ENCODE measurements around the gene RALGAPA2. TPM values are rescaled to one million over a fixed set of nuclear protein-coding genes. Genes with fewer than 3 reads are reported as not detected.

The RALGAPA2 gene
- total RNA-seq, 2 experiments from 2014 or later = 15.9 to 16.6 TPM

DNA sequence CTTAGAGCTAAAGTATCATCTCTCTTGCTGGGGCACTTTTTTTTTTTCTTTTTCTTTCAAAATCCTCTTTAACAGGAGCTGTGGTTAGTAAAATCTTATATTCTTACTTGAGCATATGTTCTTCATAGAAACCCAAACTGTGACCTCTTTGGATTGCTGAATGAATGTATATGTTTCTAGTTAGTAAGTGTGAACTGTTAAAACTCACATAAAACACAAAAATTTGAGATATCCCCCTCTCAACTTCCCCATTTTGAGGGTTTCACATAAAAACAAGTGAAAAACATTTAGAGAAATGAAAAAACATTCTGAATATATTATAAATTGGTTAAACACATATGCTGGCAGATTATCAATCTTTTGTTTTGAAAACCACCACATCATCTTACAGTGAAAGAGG is 266.4 kb downstream of the RALGAPA2 start:
- peaks cover 4% of the 10 kb centered on the region for H3K4me1 Mint-ChIP-seq (ENCODE audit: low read depth)
- H3K4me3 Mint-ChIP-seq = no peak overlapping the region
- intact Hi-C loops (cut with micrococcal nuclease) = no loop called here
- no peak overlapping the region for H3K27ac Mint-ChIP-seq
- H3K36me3 Mint-ChIP-seq = no peaks in the 10 kb centered on the region
- no peaks in the 10 kb centered on the region for H3K9me3 Mint-ChIP-seq
- no peaks in the 10 kb centered on the region for H3K27me3 Mint-ChIP-seq
- ChIA-PET CTCF (no interaction called here), POLR2A (interaction anchor here (0.7 kb wide), 1 partner anchor 26 kb away, joined by 3 read pairs; no protein-coding TSS in a partner anchor)
- DNase-seq = no peak

DNA sequence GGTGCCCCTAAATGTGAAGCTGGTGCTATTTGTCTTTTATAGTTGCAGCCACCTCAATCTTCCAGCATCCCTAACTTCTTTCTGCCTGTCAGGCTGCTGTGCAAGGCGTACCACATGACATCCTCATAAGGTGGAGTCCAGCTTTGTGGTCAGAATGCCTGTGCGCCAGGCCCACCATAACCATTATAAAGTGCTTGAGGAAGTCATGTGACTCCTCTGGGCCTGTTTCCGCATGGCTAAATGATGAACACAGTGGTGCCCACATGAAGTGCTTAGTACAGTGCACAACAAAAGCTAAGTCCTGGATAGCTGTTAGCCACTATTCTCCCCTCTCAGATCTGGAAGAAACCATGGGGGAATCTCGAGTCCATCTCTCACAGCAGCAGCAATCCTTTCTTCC is 268.9 kb downstream of the RALGAPA2 start:
- H3K27ac Mint-ChIP-seq = no peak overlapping the region
- H3K4me1 Mint-ChIP-seq (ENCODE audit: low read depth) = no peaks in the 10 kb centered on the region
- intact Hi-C loops (cut with micrococcal nuclease) = no loop called here
- H3K9me3 Mint-ChIP-seq = no peaks in the 10 kb centered on the region
- H3K36me3 Mint-ChIP-seq = no peaks in the 10 kb centered on the region
- POLR2A ChIA-PET = no interaction called here
- CTCF ChIA-PET = no interaction called here
- DNase-seq = no peak
- H3K27me3 Mint-ChIP-seq = no peaks in the 10 kb centered on the region
- H3K4me3 Mint-ChIP-seq = no peak overlapping the region

- no peaks in the 10 kb centered on the region for H3K9me3 Mint-ChIP-seq
- intact Hi-C loops (cut with micrococcal nuclease) = no loop called here
- H3K4me1 Mint-ChIP-seq (ENCODE audit: low read depth) = no peaks in the 10 kb centered on the region
- no peak overlapping the region for H3K27ac Mint-ChIP-seq
- DNase-seq = no peak
- H3K4me3 Mint-ChIP-seq = no peak overlapping the region
- H3K36me3 Mint-ChIP-seq = peaks cover 3% of the 10 kb centered on the region
- no peaks in the 10 kb centered on the region for H3K27me3 Mint-ChIP-seq
- CTCF ChIA-PET = interaction anchor here (0.6 kb wide), 1 partner anchor 189 kb away, joined by 3 read pairs; no protein-coding TSS in a partner anchor
- POLR2A ChIA-PET = no interaction called here
These were observed 270.0 kb downstream of the RALGAPA2 start for GRCh38 chr20:20442466-20442865.

DNA sequence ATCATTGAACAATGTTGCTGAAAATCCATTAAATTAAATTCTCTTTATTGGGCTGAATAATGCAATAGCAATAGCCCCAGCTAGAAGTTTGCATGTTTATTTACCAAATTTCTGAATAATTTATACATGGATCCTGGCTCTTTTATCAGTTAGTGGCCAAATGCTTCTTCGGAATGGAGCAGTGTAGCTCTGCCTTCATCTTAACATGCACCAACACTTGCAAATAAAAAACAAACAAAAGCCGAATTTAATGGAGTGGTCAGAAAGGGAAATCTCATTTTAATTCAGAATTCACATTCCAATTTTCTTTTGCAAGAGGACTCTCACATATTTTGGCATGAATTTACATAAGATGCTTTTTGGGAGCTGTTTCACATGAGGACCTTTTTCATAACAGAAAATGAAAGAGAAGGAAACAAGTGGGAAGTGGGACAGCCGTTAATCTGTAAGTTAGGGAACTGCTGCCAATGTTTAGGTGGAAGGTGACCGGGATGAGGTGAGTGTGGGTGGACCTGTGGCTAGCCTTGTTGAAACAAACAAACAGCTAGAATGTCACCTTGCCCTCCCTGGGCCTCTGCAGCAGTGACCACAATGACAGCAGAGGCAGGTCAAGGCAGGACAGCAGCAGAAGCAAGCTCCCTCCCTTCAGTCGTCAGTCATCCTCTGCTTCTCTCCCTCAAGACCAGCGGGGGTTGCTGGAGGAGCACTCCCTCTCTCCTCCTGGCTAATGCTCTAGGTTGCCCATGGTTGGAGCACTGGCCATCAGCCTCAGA is 271.4 kb downstream of the RALGAPA2 start:
- Mint-ChIP-seq H3K27me3 (no peaks in the 10 kb centered on the region), H3K27ac (no peak overlapping the region), H3K36me3 (peaks cover 6% of the 10 kb centered on the region), H3K4me3 (no peak overlapping the region), H3K4me1 (ENCODE audit: low read depth) (no peaks in the 10 kb centered on the region), H3K9me3 (no peaks in the 10 kb centered on the region)
- intact Hi-C loops (cut with micrococcal nuclease) = no loop called here
- ChIA-PET CTCF (no interaction called here), POLR2A (no interaction called here)
- no peak for DNase-seq

DNA sequence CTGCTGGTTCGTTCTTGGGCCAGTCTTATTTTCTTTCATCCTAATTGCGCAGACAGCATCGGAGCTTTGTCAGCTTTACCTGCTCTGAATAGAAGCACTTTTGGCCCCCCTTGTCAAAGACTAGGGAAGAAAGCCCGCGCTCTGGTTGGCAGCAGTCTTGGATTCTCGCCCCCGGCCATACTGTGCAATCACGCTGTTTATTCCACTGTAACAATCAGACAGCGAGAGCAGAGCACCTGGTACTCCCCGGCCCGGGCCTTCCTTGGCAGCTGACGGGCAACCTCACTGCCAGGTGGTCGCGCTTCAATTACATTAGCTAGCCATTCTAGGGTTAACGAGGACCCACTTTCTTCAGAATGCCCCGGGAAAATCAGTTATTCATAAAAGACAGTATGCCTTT is 272.0 kb downstream of the RALGAPA2 start:
- no peaks in the 10 kb centered on the region for H3K9me3 Mint-ChIP-seq
- peaks cover 6% of the 10 kb centered on the region for H3K36me3 Mint-ChIP-seq
- intact Hi-C loops (cut with micrococcal nuclease) = no loop called here
- no peaks in the 10 kb centered on the region for H3K4me1 Mint-ChIP-seq (ENCODE audit: low read depth)
- no peaks in the 10 kb centered on the region for H3K27me3 Mint-ChIP-seq
- no peak overlapping the region for H3K4me3 Mint-ChIP-seq
- DNase-seq = no peak
- ChIA-PET CTCF (no interaction called here), POLR2A (no interaction called here)
- H3K27ac Mint-ChIP-seq = no peak overlapping the region

- ChIA-PET POLR2A (interaction anchor here (1.3 kb wide), 1 partner anchor 9 kb away, joined by 3 read pairs; no protein-coding TSS in a partner anchor), CTCF (no interaction called here)
- intact Hi-C loops (cut with micrococcal nuclease) = no loop called here
- Mint-ChIP-seq H3K36me3 (peaks cover 6% of the 10 kb centered on the region), H3K9me3 (no peaks in the 10 kb centered on the region), H3K27ac (no peak overlapping the region), H3K4me3 (no peak overlapping the region), H3K27me3 (no peaks in the 10 kb centered on the region), H3K4me1 (ENCODE audit: low read depth) (no peaks in the 10 kb centered on the region)
- DNase-seq = no peak
These were observed 272.7 kb downstream of the RALGAPA2 start for GRCh38 chr20:20439602-20440190.

GRCh38 chr20:20437314-20437713 is 275.1 kb downstream of the RALGAPA2 start:
- POLR2A ChIA-PET = no interaction called here
- Mint-ChIP-seq H3K27ac (no peak overlapping the region), H3K9me3 (no peaks in the 10 kb centered on the region), H3K36me3 (peaks cover 6% of the 10 kb centered on the region), H3K4me3 (no peak overlapping the region), H3K4me1 (ENCODE audit: low read depth) (no peaks in the 10 kb centered on the region), H3K27me3 (no peaks in the 10 kb centered on the region)
- no peak for DNase-seq
- CTCF ChIA-PET = no interaction called here
- intact Hi-C loops (cut with micrococcal nuclease) = no loop called here

DNA sequence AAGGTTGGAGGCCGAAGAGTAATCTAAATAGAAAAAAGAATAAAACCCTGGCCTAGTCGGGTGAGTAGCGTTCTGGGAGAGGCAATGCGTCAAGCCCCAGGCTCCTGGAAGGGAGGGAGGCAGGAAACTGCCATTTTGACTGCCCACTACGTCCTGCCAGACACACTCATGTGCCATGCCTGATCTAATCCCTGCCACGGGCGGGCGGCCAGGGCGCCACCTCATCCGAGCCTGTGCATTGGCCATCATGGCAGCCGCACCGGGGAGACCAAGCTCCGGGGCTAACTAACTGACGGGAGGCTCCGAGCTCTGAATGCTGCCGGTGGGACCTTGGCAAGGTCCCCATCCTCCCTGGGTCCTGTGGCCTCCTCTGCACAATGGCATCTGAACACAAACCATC is 275.8 kb downstream of the RALGAPA2 start:
- intact Hi-C loops (cut with micrococcal nuclease) = no loop called here
- peaks cover 6% of the 10 kb centered on the region for H3K36me3 Mint-ChIP-seq
- H3K4me1 Mint-ChIP-seq (ENCODE audit: low read depth) = no peaks in the 10 kb centered on the region
- no peaks in the 10 kb centered on the region for H3K27me3 Mint-ChIP-seq
- H3K9me3 Mint-ChIP-seq = no peaks in the 10 kb centered on the region
- H3K27ac Mint-ChIP-seq = no peak overlapping the region
- no peak overlapping the region for H3K4me3 Mint-ChIP-seq
- DNase-seq = no peak
- ChIA-PET CTCF (no interaction called here), POLR2A (interaction anchor here (0.6 kb wide), 1 partner anchor 122 kb away, joined by 4 read pairs; no protein-coding TSS in a partner anchor)

DNA sequence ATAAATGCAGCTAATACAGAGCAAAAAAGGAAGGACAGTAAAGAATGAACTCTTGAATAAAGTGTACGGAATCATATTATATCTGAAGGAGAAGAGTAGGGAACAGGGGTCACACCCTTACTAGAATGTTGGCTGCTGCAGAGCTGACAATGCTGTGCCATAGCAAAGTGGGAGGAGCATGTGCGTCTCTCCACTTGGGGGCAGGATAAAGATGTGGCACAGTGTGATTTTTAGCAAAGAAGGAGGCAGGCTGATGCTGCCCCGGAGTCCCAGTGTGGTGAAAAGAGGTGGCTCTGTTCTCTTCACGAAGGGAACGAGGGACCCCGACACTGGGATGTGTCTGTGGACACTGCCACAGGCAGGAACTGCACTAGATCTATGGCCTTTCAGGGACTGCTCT is 277.0 kb downstream of the RALGAPA2 start:
- CTCF ChIA-PET = interaction anchor here (1.3 kb wide), 1 partner anchor 9 kb away, joined by 3 read pairs; no protein-coding TSS in a partner anchor
- no peak for DNase-seq
- no peak overlapping the region for H3K27ac Mint-ChIP-seq

GRCh38 chr20:20432618-20433286 is 279.7 kb downstream of the RALGAPA2 start:
- ChIA-PET CTCF (interaction anchor here (0.7 kb wide), 1 partner anchor 87 kb away, joined by 3 read pairs; no protein-coding TSS in a partner anchor), POLR2A (no interaction called here)
- Mint-ChIP-seq H3K4me1 (ENCODE audit: low read depth) (peaks cover 9% of the 10 kb centered on the region), H3K27me3 (no peaks in the 10 kb centered on the region), H3K27ac (no peak overlapping the region), H3K9me3 (no peaks in the 10 kb centered on the region), H3K36me3 (peaks cover 6% of the 10 kb centered on the region), H3K4me3 (no peak overlapping the region)
- intact Hi-C loops (cut with micrococcal nuclease) = no loop called here
- no peak for DNase-seq

More for the DNA sequence above, 277.0 kb downstream of the RALGAPA2 start:
- Mint-ChIP-seq H3K36me3 (peaks cover 6% of the 10 kb centered on the region), H3K27me3 (no peaks in the 10 kb centered on the region), H3K4me3 (no peak overlapping the region), H3K9me3 (no peaks in the 10 kb centered on the region), H3K4me1 (ENCODE audit: low read depth) (no peaks in the 10 kb centered on the region)
- POLR2A ChIA-PET = no interaction called here
- intact Hi-C loops (cut with micrococcal nuclease) = no loop called here

- no peak for DNase-seq
- intact Hi-C loops (cut with micrococcal nuclease) = no loop called here
- no peak overlapping the region for H3K27ac Mint-ChIP-seq
- CTCF ChIA-PET = no interaction called here
- no peaks in the 10 kb centered on the region for H3K9me3 Mint-ChIP-seq
- H3K4me3 Mint-ChIP-seq = no peak overlapping the region
- POLR2A ChIA-PET = no interaction called here
- H3K27me3 Mint-ChIP-seq = no peaks in the 10 kb centered on the region
- H3K36me3 Mint-ChIP-seq = no peaks in the 10 kb centered on the region
- peaks cover 34% of the 10 kb centered on the region for H3K4me1 Mint-ChIP-seq (ENCODE audit: low read depth)
These were observed 282.4 kb downstream of the RALGAPA2 start for GRCh38 chr20:20430066-20430465.

- peak overlapping the region; percentile 10 for H3K27ac Mint-ChIP-seq
- intact Hi-C loops (cut with micrococcal nuclease) = no loop called here
- no peak overlapping the region for H3K4me3 Mint-ChIP-seq
- H3K4me1 Mint-ChIP-seq (ENCODE audit: low read depth) = peaks cover 37% of the 10 kb centered on the region
- CTCF ChIA-PET = interaction anchor here (1.3 kb wide), 1 partner anchor 24 kb away, joined by 5 read pairs; no protein-coding TSS in a partner anchor
- peaks cover 2% of the 10 kb centered on the region for H3K36me3 Mint-ChIP-seq
- no peak for DNase-seq
- POLR2A ChIA-PET = no interaction called here
- no peaks in the 10 kb centered on the region for H3K9me3 Mint-ChIP-seq
- no peaks in the 10 kb centered on the region for H3K27me3 Mint-ChIP-seq
These were observed 284.4 kb downstream of the RALGAPA2 start for GRCh38 chr20:20428067-20428466.
